ENCODE results near the gene DHFR2. TPM values are rescaled to one million over a fixed set of nuclear protein-coding genes. Genes with fewer than 3 reads are reported as not detected.

The DHFR2 gene
- polyA plus RNA-seq, 1 of the 3 experiments (the other 2 are of a cell fraction) = 1.3 TPM

GRCh38 chr3:94012185-94012584 lies 50.5 kb downstream of the DHFR2 start:
- H3K9me3 ChIP-seq = no peaks in the 10 kb centered on the region
- H3K36me3 ChIP-seq (replicated peaks in 1 of 2; ENCODE audit: control insufficient read depth in 1 of 2, insufficient read depth in 2 of 2, low read length in 1 of 2) = no peaks in the 10 kb centered on the region
- no peaks in the 10 kb centered on the region for H4K20me1 ChIP-seq (ENCODE audit: insufficient read depth)
- no peak overlapping the region for H2AFZ ChIP-seq (ENCODE audit: low read depth)
- TF ChIP-seq FOXJ3 (CRISPR knock-in tag; IDR thresholded peaks at IDR 0.05) = no peak
- TF ChIP-seq YY1 (IDR thresholded peaks at IDR 0.05; ENCODE audit: low read depth) = no peak
- no peak for DNase-seq
- H3K4me1 ChIP-seq (ENCODE audit: control insufficient read depth in 1 of 2, insufficient read depth in 2 of 2, low read depth in 1 of 2, low read length in 1 of 2) = peaks cover 0 to 7% of the 10 kb centered on the region in 2 experiments; a peak in 1 of 4 replicates
- 79% methylated on average over 1 of the region's 1 CpG for WGBS (ENCODE audit: low lambda C conversion rate)
- no peak overlapping the region for H3K4me2 ChIP-seq
- H3F3A ChIP-seq (replicated peaks; ENCODE audit: insufficient read depth) = no peaks in the 10 kb centered on the region
- no peaks in the 10 kb centered on the region for H3K79me2 ChIP-seq (ENCODE audit: insufficient read depth)
- no peak overlapping the region for H3K4me3 ChIP-seq (ENCODE audit: low read depth in 2 of 2, low read length in 1 of 2)
- CTCF ChIA-PET = interaction anchor here (1.2 to 1.9 kb wide), 2 partner anchors 57 to 58 kb away, joined by 3 to 6 read pairs; no protein-coding TSS in a partner anchor
- no peaks in the 10 kb centered on the region for H3K9me2 ChIP-seq
- no peaks in the 10 kb centered on the region for H3K27me3 ChIP-seq (ENCODE audit: insufficient read depth)
- H3K9ac ChIP-seq = no peak overlapping the region
- no peak overlapping the region for H3K27ac ChIP-seq (ENCODE audit: low read depth in 2 of 2, low read length in 1 of 2)
- POLR2A ChIA-PET = no interaction called here

- WGBS (ENCODE audit: low lambda C conversion rate) = 98% methylated on average over 3 of the region's 3 CpGs
These were observed 51.4 kb downstream of the DHFR2 start for GRCh38 chr3:94011233-94011711.

More at GRCh38 chr3:94011233-94011711, 51.4 kb downstream of the DHFR2 start:
- Histone ChIP-seq H3F3A (replicated peaks; ENCODE audit: insufficient read depth) (no peaks in the 10 kb centered on the region), H3K79me2 (ENCODE audit: insufficient read depth) (no peaks in the 10 kb centered on the region), H3K27ac (ENCODE audit: low read depth in 2 of 2, low read length in 1 of 2) (no peak overlapping the region), H4K20me1 (ENCODE audit: insufficient read depth) (no peaks in the 10 kb centered on the region), H3K9me2 (no peaks in the 10 kb centered on the region), H2AFZ (ENCODE audit: low read depth) (no peak overlapping the region), H3K4me2 (no peak overlapping the region), H3K27me3 (ENCODE audit: insufficient read depth) (no peaks in the 10 kb centered on the region), H3K4me1 (ENCODE audit: control insufficient read depth in 1 of 2, insufficient read depth in 2 of 2, low read depth in 1 of 2, low read length in 1 of 2) (peaks cover 0 to 7% of the 10 kb centered on the region in 2 experiments; a peak in 1 of 4 replicates), H3K9ac (no peak overlapping the region), H3K4me3 (ENCODE audit: low read depth in 2 of 2, low read length in 1 of 2) (no peak overlapping the region), H3K36me3 (replicated peaks in 1 of 2; ENCODE audit: control insufficient read depth in 1 of 2, insufficient read depth in 2 of 2, low read length in 1 of 2) (no peaks in the 10 kb centered on the region), H3K9me3 (no peaks in the 10 kb centered on the region)
- no peak for DNase-seq
- ChIA-PET CTCF (interaction anchor here (1.2 to 2.4 kb wide), 2 partner anchors 26 to 58 kb away, joined by 3 to 8 read pairs; no protein-coding TSS in a partner anchor), POLR2A (no interaction called here)
- TF ChIP-seq TAF1 (IDR thresholded peaks at IDR 0.05; ENCODE audit: borderline replicate concordance, low read depth, low read length) = no peak
- TF ChIP-seq EP300 (IDR thresholded peaks at IDR 0.05; ENCODE audit: borderline replicate concordance in 1 of 2, low read depth in 1 of 2, low read length in 1 of 2) = no peak
- no peak for TF ChIP-seq POLR2AphosphoS5 (IDR thresholded peaks at IDR 0.05; ENCODE audit: low read depth, low read length)
- TF ChIP-seq RFX5 (IDR thresholded peaks at IDR 0.05; ENCODE audit: low read length) = no peak
- no peak for TF ChIP-seq FOSL2 (IDR thresholded peaks at IDR 0.05; ENCODE audit: borderline replicate concordance, low read depth)
- no peak for TF ChIP-seq JUND (IDR thresholded peaks at IDR 0.05)
- TF ChIP-seq REST (IDR thresholded peaks at IDR 0.05; ENCODE audit: low read depth, low read length) = no peak
- TF ChIP-seq NRF1 (IDR thresholded peaks at IDR 0.05; ENCODE audit: low read depth, low read length) = no peak
- no peak for TF ChIP-seq NFIC (IDR thresholded peaks at IDR 0.05; ENCODE audit: borderline replicate concordance)
- no peak for TF ChIP-seq RAD21 (IDR thresholded peaks at IDR 0.05; ENCODE audit: low read length)
- no peak for TF ChIP-seq ELF1 (IDR thresholded peaks at IDR 0.05)

Data from SK-N-SH (cell line).